ENCODE measurements around the gene MACROD2. TPM values are rescaled to one million over a fixed set of nuclear protein-coding genes. Genes with fewer than 3 reads are reported as not detected.

MACROD2 gene
- total and polyA plus RNA-seq, 9 donors, result 3.7 to 25.5 (median 7.8) TPM

DNA sequence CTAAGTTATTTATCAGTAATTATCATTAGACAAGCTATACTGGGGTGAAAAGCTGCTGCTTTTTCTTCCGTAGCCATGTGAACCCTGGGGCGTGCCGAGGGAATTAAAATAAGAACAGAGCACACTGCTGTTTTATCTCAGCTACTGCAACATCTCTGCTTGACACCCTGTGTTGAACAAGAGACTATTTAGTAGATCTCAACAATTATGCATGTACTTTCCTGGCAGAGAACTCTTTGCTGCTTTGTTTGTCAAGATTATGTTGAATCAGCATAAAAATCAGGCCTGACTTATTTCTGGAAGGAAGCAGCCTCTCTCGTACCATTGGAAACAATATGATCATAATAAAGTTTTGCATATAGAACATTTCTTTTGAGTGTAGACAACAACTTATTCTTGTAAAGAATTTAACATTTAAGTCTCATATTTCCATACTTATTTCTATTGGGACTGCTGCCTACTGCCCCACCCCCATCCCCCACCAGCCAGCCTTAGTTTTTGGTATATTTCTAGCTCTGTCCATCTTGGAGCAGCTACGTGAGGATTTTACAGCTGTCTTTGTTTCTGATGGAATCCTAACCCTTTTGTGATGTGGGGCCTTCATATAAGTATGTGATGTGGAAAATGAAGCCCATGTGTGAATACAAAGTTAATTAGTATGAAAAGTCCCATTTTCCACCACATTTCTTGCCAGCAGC is 1566.5 kb downstream of the MACROD2 start:
- intact Hi-C loops (cut with DNase I), result no loop called here
- H3K27me3 ChIP-seq, result no peaks in the 10 kb centered on the region
- H3K4me1 ChIP-seq (ENCODE audit: insufficient read depth), result no peaks in the 10 kb centered on the region
- H3K27ac ChIP-seq, result no peak overlapping the region
- no peaks in the 10 kb centered on the region for H3K36me3 ChIP-seq
- no peak overlapping the region for H3K4me3 ChIP-seq
- TF ChIP-seq POLR2A (IDR thresholded peaks at IDR 0.05) (no peak), EP300 (IDR thresholded peaks at IDR 0.05) (no peak)
- TF ChIP-seq, protein P1, sequence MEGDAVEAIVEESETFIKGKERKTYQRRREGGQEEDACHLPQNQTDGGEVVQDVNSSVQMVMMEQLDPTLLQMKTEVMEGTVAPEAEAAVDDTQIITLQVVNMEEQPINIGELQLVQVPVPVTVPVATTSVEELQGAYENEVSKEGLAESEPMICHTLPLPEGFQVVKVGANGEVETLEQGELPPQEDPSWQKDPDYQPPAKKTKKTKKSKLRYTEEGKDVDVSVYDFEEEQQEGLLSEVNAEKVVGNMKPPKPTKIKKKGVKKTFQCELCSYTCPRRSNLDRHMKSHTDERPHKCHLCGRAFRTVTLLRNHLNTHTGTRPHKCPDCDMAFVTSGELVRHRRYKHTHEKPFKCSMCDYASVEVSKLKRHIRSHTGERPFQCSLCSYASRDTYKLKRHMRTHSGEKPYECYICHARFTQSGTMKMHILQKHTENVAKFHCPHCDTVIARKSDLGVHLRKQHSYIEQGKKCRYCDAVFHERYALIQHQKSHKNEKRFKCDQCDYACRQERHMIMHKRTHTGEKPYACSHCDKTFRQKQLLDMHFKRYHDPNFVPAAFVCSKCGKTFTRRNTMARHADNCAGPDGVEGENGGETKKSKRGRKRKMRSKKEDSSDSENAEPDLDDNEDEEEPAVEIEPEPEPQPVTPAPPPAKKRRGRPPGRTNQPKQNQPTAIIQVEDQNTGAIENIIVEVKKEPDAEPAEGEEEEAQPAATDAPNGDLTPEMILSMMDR (IDR thresholded peaks at IDR 0.05), result no peak
- H3K9me3 ChIP-seq, result no peaks in the 10 kb centered on the region
- WGBS, 3 donors, result 46 to 63% (median 50%) methylated on average over 5 of the region's 5 CpGs
- DNase-seq, result no peak

DNA sequence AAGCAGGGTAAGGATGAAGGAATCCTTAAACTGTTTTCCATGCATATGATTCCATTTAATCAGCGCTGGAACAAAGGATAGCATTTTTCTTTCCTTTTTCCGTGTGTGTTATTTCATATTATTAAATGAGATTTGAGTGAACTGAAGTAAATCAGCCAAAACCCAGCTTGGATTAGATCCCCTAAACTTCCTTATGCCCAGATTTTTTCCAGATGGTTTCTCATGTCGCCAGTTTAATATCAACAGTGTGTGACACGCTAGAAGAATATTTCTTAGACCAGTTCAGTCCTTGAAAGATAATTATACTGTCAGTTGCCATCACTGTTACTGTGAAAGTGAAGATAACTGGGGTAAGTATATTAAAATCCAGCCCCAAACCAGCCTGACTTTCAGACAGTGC is 1568.5 kb downstream of the MACROD2 start:
- Histone ChIP-seq H3K27me3 (no peaks in the 10 kb centered on the region), H3K27ac (no peak overlapping the region), H3K4me1 (ENCODE audit: insufficient read depth) (no peaks in the 10 kb centered on the region), H3K36me3 (no peaks in the 10 kb centered on the region), H3K4me3 (no peak overlapping the region), H3K9me3 (no peaks in the 10 kb centered on the region)
- TF ChIP-seq EP300 (IDR thresholded peaks at IDR 0.05) (no peak), POLR2A (IDR thresholded peaks at IDR 0.05) (no peak)
- TF ChIP-seq, protein P1 (IDR thresholded peaks at IDR 0.05), result no peak
- 42 to 60% (median 44%) methylated on average over 4 of the region's 4 CpGs for WGBS, 3 donors
- no peak for DNase-seq
- intact Hi-C loops (cut with DNase I), result no loop called here

DNA sequence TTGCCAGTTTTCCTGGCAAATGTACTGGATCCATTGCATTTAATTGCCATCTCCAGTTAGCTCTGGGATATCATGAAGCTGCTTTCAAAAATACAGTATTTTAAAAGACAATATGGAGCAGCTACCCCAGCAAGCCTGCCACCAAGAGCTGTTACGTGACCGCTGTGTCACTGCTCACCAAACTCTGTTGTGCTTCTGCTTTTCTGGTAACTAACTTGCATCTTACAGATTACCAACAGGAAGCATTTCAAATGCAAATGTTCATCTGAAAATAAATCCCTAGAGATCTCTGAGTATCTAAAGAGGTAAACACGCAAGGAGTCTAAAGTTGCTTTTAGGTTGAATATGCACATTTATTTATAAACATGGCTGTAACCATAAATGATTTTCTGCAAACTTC is 1569.7 kb downstream of the MACROD2 start:
- no peak overlapping the region for H3K27ac ChIP-seq
- WGBS, 3 donors, result 90 to 95% (median 94%) methylated on average over 3 of the region's 3 CpGs
- TF ChIP-seq, protein P1 (IDR thresholded peaks at IDR 0.05), result no peak
- TF ChIP-seq POLR2A (IDR thresholded peaks at IDR 0.05) (no peak), EP300 (IDR thresholded peaks at IDR 0.05) (no peak)
- no peak for DNase-seq
- no peak overlapping the region for H3K4me3 ChIP-seq
- H3K9me3 ChIP-seq, result no peaks in the 10 kb centered on the region
- intact Hi-C loops (cut with DNase I), result no loop called here
- H3K36me3 ChIP-seq, result no peaks in the 10 kb centered on the region
- H3K4me1 ChIP-seq (ENCODE audit: insufficient read depth), result no peaks in the 10 kb centered on the region
- H3K27me3 ChIP-seq, result no peaks in the 10 kb centered on the region

DNA sequence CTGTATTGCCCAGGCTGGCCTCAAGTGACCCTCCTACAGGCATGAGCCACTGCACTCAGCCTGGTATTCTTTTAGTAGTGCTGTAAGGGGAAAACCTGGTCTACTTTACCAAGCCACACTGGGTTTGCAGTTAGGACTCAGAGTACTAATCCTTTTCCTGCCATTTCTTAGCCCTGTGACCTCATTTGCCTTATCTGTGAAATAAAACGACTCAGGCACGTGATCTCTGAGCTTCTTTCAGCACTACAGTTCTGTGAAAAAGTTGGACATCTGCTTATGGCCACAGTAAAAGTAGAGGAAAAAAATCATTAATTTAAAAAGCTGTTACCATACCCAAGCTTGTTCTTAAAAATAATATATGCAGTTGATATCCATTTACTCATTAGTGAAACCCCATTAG is 1570.5 kb downstream of the MACROD2 start:
- DNase-seq, result no peak
- Histone ChIP-seq H3K27ac (no peak overlapping the region), H3K9me3 (no peaks in the 10 kb centered on the region), H3K27me3 (no peaks in the 10 kb centered on the region), H3K36me3 (no peaks in the 10 kb centered on the region), H3K4me3 (no peak overlapping the region), H3K4me1 (ENCODE audit: insufficient read depth) (no peaks in the 10 kb centered on the region)
- intact Hi-C loops (cut with DNase I), result no loop called here
- WGBS, 3 donors, result 58 to 64% (median 62%) methylated on average over 2 of the region's 2 CpGs
- TF ChIP-seq POLR2A (IDR thresholded peaks at IDR 0.05), result no peak

DNA sequence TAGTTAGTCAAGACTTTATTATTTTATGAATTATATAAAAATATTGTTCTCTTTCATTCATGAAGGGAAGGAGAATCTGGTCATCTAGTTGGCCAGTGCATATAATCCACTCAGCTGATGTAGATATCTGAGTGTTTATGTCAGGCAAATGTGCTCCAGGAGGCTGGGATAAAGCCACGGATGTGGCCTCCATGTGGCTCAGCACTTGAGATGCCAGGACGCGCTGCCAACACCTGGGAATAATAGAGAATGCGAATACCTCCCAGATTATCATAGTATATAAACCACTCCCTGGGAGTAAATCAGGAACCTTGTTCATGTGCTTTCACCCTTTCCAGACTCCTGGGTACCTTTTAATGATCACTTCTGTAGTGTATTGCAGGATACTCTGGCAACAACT is 1571.9 kb downstream of the MACROD2 start:
- Histone ChIP-seq H3K36me3 (no peaks in the 10 kb centered on the region), H3K27me3 (no peaks in the 10 kb centered on the region), H3K27ac (no peak overlapping the region), H3K4me3 (no peak overlapping the region), H3K4me1 (ENCODE audit: insufficient read depth) (no peaks in the 10 kb centered on the region), H3K9me3 (no peaks in the 10 kb centered on the region)
- WGBS, 3 donors, result 75 to 80% (median 76%) methylated on average over 4 of the region's 4 CpGs
- TF ChIP-seq EP300 (IDR thresholded peaks at IDR 0.05) (no peak), POLR2A (IDR thresholded peaks at IDR 0.05) (no peak)
- TF ChIP-seq, protein P1 (IDR thresholded peaks at IDR 0.05), result no peak
- DNase-seq, result no peak
- intact Hi-C loops (cut with DNase I), result no loop called here

All from ovary (tissue), 9 donors.